K562 (cell line): ENCODE data around the gene SNAPC2. TPM values are rescaled to one million over a fixed set of nuclear protein-coding genes. Genes with fewer than 3 reads are reported as not detected.

Experiments
- ARID1B ChIP-seq: fragments of 450-650 bp; IDR thresholded peaks from 2 replicates; pipeline ENCODE4 v1.6.1; 2016; ENCODE audit warnings: antibody characterized with exemption, mild to moderate bottlenecking, inconsistent platforms
- EGR1 ChIP-seq: fragments of 450-650 bp; conservative IDR thresholded peaks from 2 replicates; pipeline ENCODE4 v1.6.1; 2017; ENCODE audit warnings: mild to moderate bottlenecking
- HDAC8 ChIP-seq: fragments of 450-650 bp; IDR thresholded peaks from 2 replicates; pipeline ENCODE4 v1.6.1; 2016; ENCODE audit warnings: mild to moderate bottlenecking, missing genetic modification characterization, moderate library complexity, missing compliant biosample characterization
- KDM2B ChIP-seq: fragments of 250-450 bp; sonication (Bioruptor Pico); IDR thresholded peaks from 2 replicates; pipeline ENCODE4 v1.8.0; 2021; ENCODE audit warnings: mild to moderate bottlenecking, moderate library complexity
- NFE2L1 ChIP-seq: fragments of 450-650 bp; IDR thresholded peaks from 2 replicates; pipeline ENCODE4 v1.6.1; 2016; ENCODE audit warnings: missing genetic modification characterization, low read depth, mild to moderate bottlenecking, missing compliant biosample characterization, moderate library complexity, borderline replicate concordance
- NR3C1 ChIP-seq: sonication (generic); formaldehyde crosslinking; IDR thresholded peaks from 2 replicates; pipeline ENCODE4 v1.8.1; 2022; ENCODE audit warnings: missing genetic modification reagents
- PCBP2 ChIP-seq: fragments of 200-400 bp; formaldehyde crosslinking; IDR thresholded peaks from 2 replicates; pipeline ENCODE4 v1.6.1; 2018; ENCODE audit warnings: low read length, low read depth, mild to moderate bottlenecking, moderate library complexity; ENCODE audit not compliant: poor library complexity, severe bottlenecking
- SMARCB1 ChIP-seq: IDR thresholded peaks from 2 replicates; pipeline ENCODE4 v1.6.1; 2011; ENCODE audit warnings: improper control_type of control experiment, low read depth; ENCODE audit not compliant: insufficient read length
- TRIM24 ChIP-seq, 2 experiments: fragments of 450-650 bp; IDR thresholded peaks; 2 replicates each; pipeline ENCODE4 v1.6.1; 2016
- polyA plus RNA-seq, 8 experiments: library from polyadenylated mRNA; depleted of rRNA in 4 of 8; stranded (reverse) in 5 of 8; unstranded in 3 of 8; fragments of >200 nt; fragmentation: Nextera tagmentation in 2 of 8; fragmentation: Illumina TruSeq in 1 of 8; extraction: Ambion mirVana in 2 of 8; extraction: Trizol in 1 of 8; gene quantifications; 2 replicates each; pipeline versions ENCODE4 v1.2.1 to v1.2.3, GENCODE V29; 2011 to 2014; ENCODE audit warnings: inconsistent platforms in 1 of 8, missing spikeins in 1 of 8
- total RNA-seq, 7 experiments: library from RNA; depleted of rRNA in 6 of 7; stranded (reverse); fragments of >200 nt in 6 of 7; fragmentation: Illumina TruSeq in 2 of 7; extraction: Trizol in 2 of 7; gene quantifications; 2 replicates each; pipeline versions ENCODE4 v1.2.1 to v1.2.3, GENCODE V29; 2011 to 2021; ENCODE audit warnings: low replicate concordance in 1 of 7
- TF ChIP-seq, protein P1 (sequence below): sonication (generic); formaldehyde crosslinking; IDR thresholded peaks from 2 replicates; pipeline ENCODE4 v1.8.0; 2023; ENCODE audit warnings: missing genetic modification reagents, mild to moderate bottlenecking, borderline replicate concordance
- TF ChIP-seq, protein P2 (sequence below), 2 experiments: fragments of 450-650 bp in 1 of 2; sonication (generic) in 1 of 2; formaldehyde crosslinking in 1 of 2; IDR thresholded peaks in 1 of 2; conservative IDR thresholded peaks in 1 of 2; 2 replicates each; pipeline versions ENCODE4 v1.6.1 to v1.8.1; 2016 to 2023; ENCODE audit warnings: mild to moderate bottlenecking in 2 of 2, moderate library complexity in 2 of 2, inconsistent platforms in 1 of 2, missing genetic modification reagents in 1 of 2
- TF ChIP-seq, protein P3 (sequence below), 2 experiments: fragments of 450-650 bp; formaldehyde crosslinking in 1 of 2; IDR thresholded peaks; 2 replicates each; pipeline versions ENCODE4 v1.4.0 to v1.6.1; 2014 to 2020; ENCODE audit warnings: mild to moderate bottlenecking in 2 of 2, borderline replicate concordance in 1 of 2, low read depth in 1 of 2

The SNAPC2 gene
- total and polyA plus RNA-seq, 9 of the 15 experiments (the other 6 are each of a cell fraction or from before 2014, with no cell fraction given) = 0.59 to 45.1 (median 15.3) TPM

DNA sequence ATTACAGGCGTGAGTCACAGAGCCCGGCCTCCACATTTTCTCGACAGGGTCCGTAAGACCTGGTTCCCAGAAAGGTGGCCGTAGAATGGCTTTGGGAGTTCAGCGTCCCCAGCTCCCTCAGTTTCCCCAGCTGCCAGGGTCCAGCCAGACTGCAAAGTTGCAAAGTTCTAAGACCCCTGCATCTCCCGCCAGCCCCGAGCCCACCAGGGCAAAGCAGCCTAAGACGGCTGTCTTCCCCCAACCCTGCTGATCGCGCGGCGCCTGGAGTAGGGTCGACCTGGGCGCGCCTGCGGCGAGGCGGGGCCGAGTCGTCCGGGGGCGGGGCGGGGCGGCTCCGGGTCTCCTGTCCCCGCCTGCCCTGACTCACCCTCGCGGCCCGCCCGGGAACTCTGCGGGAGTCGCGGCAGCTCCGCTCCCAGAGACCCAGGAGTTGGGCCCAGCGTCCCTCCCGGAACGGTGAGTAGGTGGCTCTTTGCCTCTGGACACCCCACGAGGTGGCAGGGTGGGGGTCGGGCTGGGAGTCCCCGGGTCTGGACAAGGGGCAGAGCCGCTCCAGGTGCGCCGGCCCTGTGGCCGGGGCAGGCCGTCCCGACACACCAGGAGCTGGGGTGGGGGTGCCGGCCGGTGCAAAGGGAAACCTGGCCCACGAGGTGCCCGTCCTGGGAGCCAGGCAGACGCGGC lies 31.9 kb upstream of the SNAPC2 start, which contains the start of gene LRRC8E (continued):
- TF ChIP-seq, protein P1, sequence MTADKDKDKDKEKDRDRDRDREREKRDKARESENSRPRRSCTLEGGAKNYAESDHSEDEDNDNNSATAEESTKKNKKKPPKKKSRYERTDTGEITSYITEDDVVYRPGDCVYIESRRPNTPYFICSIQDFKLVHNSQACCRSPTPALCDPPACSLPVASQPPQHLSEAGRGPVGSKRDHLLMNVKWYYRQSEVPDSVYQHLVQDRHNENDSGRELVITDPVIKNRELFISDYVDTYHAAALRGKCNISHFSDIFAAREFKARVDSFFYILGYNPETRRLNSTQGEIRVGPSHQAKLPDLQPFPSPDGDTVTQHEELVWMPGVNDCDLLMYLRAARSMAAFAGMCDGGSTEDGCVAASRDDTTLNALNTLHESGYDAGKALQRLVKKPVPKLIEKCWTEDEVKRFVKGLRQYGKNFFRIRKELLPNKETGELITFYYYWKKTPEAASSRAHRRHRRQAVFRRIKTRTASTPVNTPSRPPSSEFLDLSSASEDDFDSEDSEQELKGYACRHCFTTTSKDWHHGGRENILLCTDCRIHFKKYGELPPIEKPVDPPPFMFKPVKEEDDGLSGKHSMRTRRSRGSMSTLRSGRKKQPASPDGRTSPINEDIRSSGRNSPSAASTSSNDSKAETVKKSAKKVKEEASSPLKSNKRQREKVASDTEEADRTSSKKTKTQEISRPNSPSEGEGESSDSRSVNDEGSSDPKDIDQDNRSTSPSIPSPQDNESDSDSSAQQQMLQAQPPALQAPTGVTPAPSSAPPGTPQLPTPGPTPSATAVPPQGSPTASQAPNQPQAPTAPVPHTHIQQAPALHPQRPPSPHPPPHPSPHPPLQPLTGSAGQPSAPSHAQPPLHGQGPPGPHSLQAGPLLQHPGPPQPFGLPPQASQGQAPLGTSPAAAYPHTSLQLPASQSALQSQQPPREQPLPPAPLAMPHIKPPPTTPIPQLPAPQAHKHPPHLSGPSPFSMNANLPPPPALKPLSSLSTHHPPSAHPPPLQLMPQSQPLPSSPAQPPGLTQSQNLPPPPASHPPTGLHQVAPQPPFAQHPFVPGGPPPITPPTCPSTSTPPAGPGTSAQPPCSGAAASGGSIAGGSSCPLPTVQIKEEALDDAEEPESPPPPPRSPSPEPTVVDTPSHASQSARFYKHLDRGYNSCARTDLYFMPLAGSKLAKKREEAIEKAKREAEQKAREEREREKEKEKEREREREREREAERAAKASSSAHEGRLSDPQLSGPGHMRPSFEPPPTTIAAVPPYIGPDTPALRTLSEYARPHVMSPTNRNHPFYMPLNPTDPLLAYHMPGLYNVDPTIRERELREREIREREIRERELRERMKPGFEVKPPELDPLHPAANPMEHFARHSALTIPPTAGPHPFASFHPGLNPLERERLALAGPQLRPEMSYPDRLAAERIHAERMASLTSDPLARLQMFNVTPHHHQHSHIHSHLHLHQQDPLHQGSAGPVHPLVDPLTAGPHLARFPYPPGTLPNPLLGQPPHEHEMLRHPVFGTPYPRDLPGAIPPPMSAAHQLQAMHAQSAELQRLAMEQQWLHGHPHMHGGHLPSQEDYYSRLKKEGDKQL (CRISPR knock-in tag) = no peak
- no peak for TF ChIP-seq HDAC8 (tag)
- TF ChIP-seq PCBP2 = no peak
- TF ChIP-seq, protein P2, sequence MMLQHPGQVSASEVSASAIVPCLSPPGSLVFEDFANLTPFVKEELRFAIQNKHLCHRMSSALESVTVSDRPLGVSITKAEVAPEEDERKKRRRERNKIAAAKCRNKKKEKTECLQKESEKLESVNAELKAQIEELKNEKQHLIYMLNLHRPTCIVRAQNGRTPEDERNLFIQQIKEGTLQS (IDR thresholded peaks at IDR 0.05) = peak; percentile 72
- TF ChIP-seq, protein P2 (CRISPR knock-in tag; conservative IDR thresholded peaks at IDR 0.05) = 0 out of 2 replicates have a peak, but pooled peaks have one; percentile 30
- no peak for TF ChIP-seq SMARCB1
- peak; percentile 36; the same call in 1 of the 2 replicates for TF ChIP-seq EGR1
- no peak for TF ChIP-seq NFE2L1 (tag)
- no peak for TF ChIP-seq NR3C1
- no peak for TF ChIP-seq KDM2B (CRISPR knock-in tag)
- TF ChIP-seq ARID1B = peak; percentile 45; the same call in 1 of the 2 replicates
- TF ChIP-seq, protein P3, sequence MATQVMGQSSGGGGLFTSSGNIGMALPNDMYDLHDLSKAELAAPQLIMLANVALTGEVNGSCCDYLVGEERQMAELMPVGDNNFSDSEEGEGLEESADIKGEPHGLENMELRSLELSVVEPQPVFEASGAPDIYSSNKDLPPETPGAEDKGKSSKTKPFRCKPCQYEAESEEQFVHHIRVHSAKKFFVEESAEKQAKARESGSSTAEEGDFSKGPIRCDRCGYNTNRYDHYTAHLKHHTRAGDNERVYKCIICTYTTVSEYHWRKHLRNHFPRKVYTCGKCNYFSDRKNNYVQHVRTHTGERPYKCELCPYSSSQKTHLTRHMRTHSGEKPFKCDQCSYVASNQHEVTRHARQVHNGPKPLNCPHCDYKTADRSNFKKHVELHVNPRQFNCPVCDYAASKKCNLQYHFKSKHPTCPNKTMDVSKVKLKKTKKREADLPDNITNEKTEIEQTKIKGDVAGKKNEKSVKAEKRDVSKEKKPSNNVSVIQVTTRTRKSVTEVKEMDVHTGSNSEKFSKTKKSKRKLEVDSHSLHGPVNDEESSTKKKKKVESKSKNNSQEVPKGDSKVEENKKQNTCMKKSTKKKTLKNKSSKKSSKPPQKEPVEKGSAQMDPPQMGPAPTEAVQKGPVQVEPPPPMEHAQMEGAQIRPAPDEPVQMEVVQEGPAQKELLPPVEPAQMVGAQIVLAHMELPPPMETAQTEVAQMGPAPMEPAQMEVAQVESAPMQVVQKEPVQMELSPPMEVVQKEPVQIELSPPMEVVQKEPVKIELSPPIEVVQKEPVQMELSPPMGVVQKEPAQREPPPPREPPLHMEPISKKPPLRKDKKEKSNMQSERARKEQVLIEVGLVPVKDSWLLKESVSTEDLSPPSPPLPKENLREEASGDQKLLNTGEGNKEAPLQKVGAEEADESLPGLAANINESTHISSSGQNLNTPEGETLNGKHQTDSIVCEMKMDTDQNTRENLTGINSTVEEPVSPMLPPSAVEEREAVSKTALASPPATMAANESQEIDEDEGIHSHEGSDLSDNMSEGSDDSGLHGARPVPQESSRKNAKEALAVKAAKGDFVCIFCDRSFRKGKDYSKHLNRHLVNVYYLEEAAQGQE (IDR thresholded peaks at IDR 0.05; ENCODE audit: borderline replicate concordance) = no peak
- TF ChIP-seq, protein P3 (CRISPR knock-in tag; IDR thresholded peaks at IDR 0.05; ENCODE audit: low read depth) = no peak
- TF ChIP-seq TRIM24 (IDR thresholded peaks at IDR 0.05) = no peak
